BLaER1 treated with 17β-estradiol and CSF1 and Interleukin-3, amounts not matched to agents 10 nM and 100 nM (cell line): ENCODE measurements around the gene CLDN14.

Experiments
- H3K27ac ChIP-seq, 11 experiments: shearing (Covaris generic); formaldehyde crosslinking; 2 replicates each; pipeline ENCODE4 v1.8.1; 2022
- H3K27me3 ChIP-seq, 11 experiments: shearing (Covaris generic); formaldehyde crosslinking; 2 replicates each; pipeline ENCODE4 v1.8.1; 2022
- H3K36me3 ChIP-seq, 11 experiments: shearing (Covaris generic); formaldehyde crosslinking; 2 replicates each; pipeline ENCODE4 v1.8.1; 2022
- H3K4me1 ChIP-seq, 10 experiments: shearing (Covaris generic); formaldehyde crosslinking; 2 replicates each; pipeline ENCODE4 v1.8.1; 2022
- H3K4me2 ChIP-seq, 11 experiments: shearing (Covaris generic); formaldehyde crosslinking; 2 replicates each; pipeline ENCODE4 v1.8.1; 2022
- H3K4me3 ChIP-seq, 10 experiments: shearing (Covaris generic); formaldehyde crosslinking; 2 replicates each; pipeline ENCODE4 v1.8.1; 2022
- H3K9ac ChIP-seq, 11 experiments: shearing (Covaris generic); formaldehyde crosslinking; 2 replicates each; pipeline ENCODE4 v1.8.1; 2022
- H3K9me3 ChIP-seq, 11 experiments: shearing (Covaris generic); formaldehyde crosslinking; replicated peaks in 1 of 11; 2 replicates each; pipeline ENCODE4 v1.8.1; 2022
- H4K20me1 ChIP-seq, 11 experiments: shearing (Covaris generic); formaldehyde crosslinking; 2 replicates each; pipeline ENCODE4 v1.8.1; 2022
- Cebpa-rat ChIP-seq, 11 experiments: shearing (Covaris generic); IDR thresholded peaks; 2 replicates each; pipeline ENCODE4 v1.8.1; 2022

Gene CLDN14

DNA sequence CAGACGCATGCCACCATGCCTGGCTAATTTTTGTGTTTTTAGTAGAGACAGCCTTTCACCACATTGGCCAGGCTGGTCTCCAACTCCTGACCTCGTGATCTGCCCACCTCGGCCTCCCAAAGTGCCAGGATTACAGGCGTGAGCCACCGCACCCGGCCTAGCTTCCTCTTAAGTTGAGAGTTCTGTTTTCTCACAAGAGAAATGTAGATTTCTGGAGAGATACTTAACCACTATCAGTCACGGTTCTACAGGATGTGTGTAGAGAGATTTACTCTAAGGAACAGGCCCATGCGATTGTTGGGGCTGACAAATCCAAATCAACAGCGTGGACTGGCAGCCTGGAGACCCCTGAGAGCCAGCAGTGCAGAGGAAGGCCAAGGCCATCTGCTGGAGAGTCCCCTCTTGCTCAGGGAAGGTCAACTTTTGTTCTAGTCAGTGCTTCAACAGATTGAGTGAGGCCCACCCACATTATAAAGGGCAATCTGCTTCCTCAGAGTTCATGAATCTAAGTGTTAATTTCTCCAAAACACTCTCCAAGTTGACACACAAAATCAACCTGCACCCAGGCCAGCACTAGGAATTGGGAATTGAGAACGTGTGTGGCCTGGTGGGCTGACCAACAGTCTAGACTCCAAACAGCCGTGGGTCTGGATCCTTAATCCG lies 56.0 kb downstream of the CLDN14 start:
- Histone ChIP-seq H3K9me3 (no peaks in the 10 kb centered on the region), H4K20me1 (peaks cover 0 to 3% (median 0%) of the 10 kb centered on the region in 11 experiments; a peak in 3 of 22 replicates), H3K27ac (no peak overlapping the region), H3K4me3 (no peak overlapping the region), H3K4me1 (peaks cover 0 to 6% (median 0%) of the 10 kb centered on the region in 10 experiments; a peak in 7 of 20 replicates), H3K36me3 (peaks cover 0 to 9% (median under 1%) of the 10 kb centered on the region in 11 experiments; a peak in 8 of 22 replicates), H3K4me2 (no peak overlapping the region), H3K9ac (no peak overlapping the region), H3K27me3 (no peaks in the 10 kb centered on the region)
- no peak for TF ChIP-seq Cebpa-rat (IDR thresholded peaks at IDR 0.05)

DNA sequence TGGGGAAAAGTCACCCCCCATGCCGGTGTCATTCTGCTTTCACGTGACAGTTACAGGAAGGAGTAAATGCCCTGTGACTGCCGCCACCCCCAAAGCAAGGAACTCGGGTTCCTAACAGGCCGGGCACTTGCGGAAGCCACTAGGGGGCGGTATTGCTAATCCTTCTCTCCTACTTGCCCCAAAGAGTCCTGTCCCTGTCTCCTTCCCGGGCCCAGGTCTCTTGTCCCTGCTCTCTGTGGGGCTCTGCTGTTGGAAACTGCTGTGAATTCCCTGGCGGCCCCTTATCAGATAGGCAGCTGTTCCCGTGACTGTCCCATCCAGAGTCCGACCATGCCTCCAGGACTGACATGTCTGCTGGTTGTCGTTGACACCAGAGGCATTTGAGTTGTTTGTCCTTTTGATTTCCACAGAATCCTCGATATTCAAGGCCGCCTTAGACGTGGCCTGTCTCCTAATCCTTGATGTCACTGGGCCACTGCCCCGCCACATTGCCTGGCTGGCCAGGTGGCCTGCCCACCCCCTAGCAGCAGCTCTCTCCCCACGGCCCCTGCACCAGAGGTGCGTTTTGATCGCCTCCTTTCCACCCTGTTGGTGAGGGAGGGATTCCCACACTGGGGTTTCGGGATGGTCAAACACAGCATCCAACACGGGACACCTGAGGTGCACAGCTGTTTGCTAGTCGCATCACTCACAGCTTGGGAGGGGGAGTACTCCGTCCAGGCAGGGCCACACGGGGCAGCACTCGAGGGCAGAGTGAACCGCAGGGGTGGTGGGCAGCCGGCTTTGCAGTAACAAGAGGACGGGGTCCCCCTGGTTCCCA lies 57.4 kb downstream of the CLDN14 start:
- Histone ChIP-seq H3K9ac (no peak overlapping the region), H3K9me3 (no peaks in the 10 kb centered on the region), H3K4me1 (no peaks in the 10 kb centered on the region), H3K27me3 (no peaks in the 10 kb centered on the region), H4K20me1 (peaks cover 0 to 3% (median 0%) of the 10 kb centered on the region in 11 experiments; a peak in 3 of 22 replicates), H3K27ac (no peak overlapping the region), H3K4me3 (no peak overlapping the region), H3K4me2 (no peak overlapping the region), H3K36me3 (peaks cover 0 to 22% (median 12%) of the 10 kb centered on the region in 11 experiments; a peak in 14 of 22 replicates)
- no peak for TF ChIP-seq Cebpa-rat (IDR thresholded peaks at IDR 0.05)

DNA sequence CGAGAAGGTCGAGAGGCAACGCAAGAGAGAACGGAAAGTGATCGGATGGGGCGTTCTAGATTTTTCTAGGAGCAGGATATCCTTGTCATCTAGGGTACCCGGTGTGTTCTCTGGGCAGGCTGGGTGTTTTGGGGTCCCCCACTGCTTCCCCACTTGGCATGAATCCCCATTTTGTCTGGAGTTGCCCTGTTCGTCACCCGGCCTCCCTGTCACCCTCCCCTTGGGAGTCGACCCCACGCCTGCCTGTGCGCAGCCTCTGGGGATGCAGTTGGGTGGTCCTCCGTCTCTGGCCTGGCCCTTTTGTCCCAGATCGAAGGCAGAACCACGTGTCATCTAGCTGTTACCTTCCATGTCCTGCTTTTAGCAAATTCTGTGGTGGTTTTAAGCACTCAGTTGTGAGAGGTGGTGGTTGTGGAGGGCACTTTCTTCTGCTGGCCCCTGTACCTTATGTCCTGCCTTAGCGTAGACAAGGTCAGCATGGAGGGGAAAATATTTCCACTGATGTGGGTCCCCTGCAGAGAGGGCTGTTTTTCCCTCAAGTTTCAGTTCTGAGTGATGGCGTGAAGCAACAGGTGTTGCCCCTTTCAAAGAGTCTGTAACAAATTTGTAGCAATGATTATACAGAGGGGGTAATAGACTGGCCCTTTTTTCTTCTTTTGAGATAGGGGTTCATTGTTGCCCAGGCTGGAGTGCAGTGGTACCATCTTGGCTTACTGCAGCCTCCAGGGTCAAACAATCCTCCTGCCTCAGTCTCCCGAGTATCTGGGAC lies 59.2 kb downstream of the CLDN14 start:
- H3K27ac ChIP-seq, result no peak overlapping the region
- no peak for TF ChIP-seq Cebpa-rat (IDR thresholded peaks at IDR 0.05)
- no peaks in the 10 kb centered on the region for H3K27me3 ChIP-seq
- H3K9me3 ChIP-seq, result no peaks in the 10 kb centered on the region
- peaks cover 0 to 3% (median 0%) of the 10 kb centered on the region in 11 experiments; a peak in 4 of 22 replicates for H4K20me1 ChIP-seq
- peaks cover 8 to 38% (median 28%) of the 10 kb centered on the region in 11 experiments for H3K36me3 ChIP-seq
- H3K9ac ChIP-seq, result no peak overlapping the region
- H3K4me3 ChIP-seq, result no peak overlapping the region
- H3K4me1 ChIP-seq, result no peaks in the 10 kb centered on the region
- no peak overlapping the region for H3K4me2 ChIP-seq

DNA sequence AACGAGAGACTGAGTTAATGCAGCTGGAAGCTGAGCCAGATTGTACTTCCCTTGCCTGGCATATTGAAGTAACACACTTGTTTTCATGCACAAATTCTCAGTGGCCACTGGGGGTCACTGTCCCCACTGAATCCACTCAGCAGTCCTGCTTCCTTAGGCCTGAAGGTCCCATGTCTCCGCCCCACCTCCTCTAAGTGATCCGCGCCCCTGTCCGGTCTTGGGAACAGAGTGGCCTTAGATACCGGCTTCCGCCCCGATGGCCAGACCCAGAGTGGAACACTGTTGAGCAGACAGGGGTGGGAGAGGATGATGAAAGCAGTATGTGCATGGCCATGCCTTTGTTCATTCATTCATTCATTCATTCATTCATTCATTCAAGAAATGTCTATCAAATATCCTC lies 59.9 kb downstream of the CLDN14 start:
- H3K27ac ChIP-seq, result no peak overlapping the region
- H3K9me3 ChIP-seq, result no peaks in the 10 kb centered on the region
- peaks cover 12 to 45% (median 36%) of the 10 kb centered on the region in 11 experiments for H3K36me3 ChIP-seq
- H3K4me3 ChIP-seq, result no peak overlapping the region
- no peaks in the 10 kb centered on the region for H3K27me3 ChIP-seq
- TF ChIP-seq Cebpa-rat (IDR thresholded peaks at IDR 0.05), result no peak
- no peaks in the 10 kb centered on the region for H3K4me1 ChIP-seq
- peaks cover 0 to 3% (median 0%) of the 10 kb centered on the region in 11 experiments; a peak in 4 of 22 replicates for H4K20me1 ChIP-seq
- no peak overlapping the region for H3K9ac ChIP-seq
- no peak overlapping the region for H3K4me2 ChIP-seq

DNA sequence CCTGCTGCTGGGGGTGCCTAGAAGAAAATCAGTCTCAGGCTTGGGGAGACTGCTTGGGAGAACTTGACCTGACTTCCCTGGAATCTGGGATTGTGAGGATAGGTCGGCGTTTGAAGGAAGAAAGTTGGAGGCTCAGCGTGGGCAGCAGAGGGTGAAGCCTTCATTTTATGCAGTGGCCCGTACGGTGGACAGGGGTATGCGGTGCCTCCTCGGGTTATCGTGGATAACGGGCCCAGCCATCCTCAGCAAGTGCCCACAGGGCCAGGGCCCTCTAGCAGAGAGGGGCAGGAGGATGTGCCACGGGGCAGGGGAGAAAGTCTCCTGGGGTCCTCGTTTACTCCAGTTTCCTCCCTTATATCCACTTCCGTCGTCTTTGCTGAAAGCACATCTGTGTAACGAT lies 60.7 kb downstream of the CLDN14 start:
- H4K20me1 ChIP-seq, result peaks cover 0 to 3% (median 0%) of the 10 kb centered on the region in 11 experiments; a peak in 3 of 22 replicates

DNA sequence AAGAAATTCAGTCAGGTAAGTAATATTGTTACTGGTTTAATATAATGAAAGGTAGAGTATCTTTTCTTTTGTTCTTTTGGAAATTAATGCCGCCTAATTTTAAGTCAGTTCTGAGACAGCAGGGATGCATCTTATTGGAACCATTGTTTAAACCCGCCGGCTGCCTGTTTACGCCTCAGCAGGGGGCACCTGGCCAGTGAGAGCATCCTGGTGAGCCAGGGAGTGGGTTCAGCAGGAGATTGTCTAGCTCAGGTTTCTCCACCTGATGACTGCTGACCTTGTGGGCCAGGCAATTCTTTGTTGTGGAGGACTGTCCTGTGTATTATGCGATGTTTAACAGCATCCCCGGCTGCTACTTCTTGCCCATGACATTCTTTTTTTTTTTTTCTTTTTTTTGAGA lies 64.5 kb downstream of the CLDN14 start:
- Histone ChIP-seq H3K27me3 (no peaks in the 10 kb centered on the region), H3K27ac (no peak overlapping the region), H3K4me3 (no peak overlapping the region), H4K20me1 (peaks cover 0 to 5% (median 0%) of the 10 kb centered on the region in 11 experiments; a peak in 3 of 22 replicates), H3K9me3 (no peaks in the 10 kb centered on the region), H3K36me3 (peaks cover 27 to 92% (median 81%) of the 10 kb centered on the region in 11 experiments), H3K4me2 (no peak overlapping the region), H3K9ac (no peak overlapping the region), H3K4me1 (no peaks in the 10 kb centered on the region)
- no peak for TF ChIP-seq Cebpa-rat (IDR thresholded peaks at IDR 0.05)

More for the DNA sequence above, 60.7 kb downstream of the CLDN14 start:
- Histone ChIP-seq H3K9me3 (no peaks in the 10 kb centered on the region), H3K27me3 (no peaks in the 10 kb centered on the region), H3K4me1 (no peaks in the 10 kb centered on the region), H3K27ac (no peak overlapping the region), H3K4me2 (no peak overlapping the region), H3K4me3 (no peak overlapping the region), H3K36me3 (peaks cover 12 to 53% (median 43%) of the 10 kb centered on the region in 11 experiments), H3K9ac (no peak overlapping the region)
- TF ChIP-seq Cebpa-rat (IDR thresholded peaks at IDR 0.05), result no peak

DNA sequence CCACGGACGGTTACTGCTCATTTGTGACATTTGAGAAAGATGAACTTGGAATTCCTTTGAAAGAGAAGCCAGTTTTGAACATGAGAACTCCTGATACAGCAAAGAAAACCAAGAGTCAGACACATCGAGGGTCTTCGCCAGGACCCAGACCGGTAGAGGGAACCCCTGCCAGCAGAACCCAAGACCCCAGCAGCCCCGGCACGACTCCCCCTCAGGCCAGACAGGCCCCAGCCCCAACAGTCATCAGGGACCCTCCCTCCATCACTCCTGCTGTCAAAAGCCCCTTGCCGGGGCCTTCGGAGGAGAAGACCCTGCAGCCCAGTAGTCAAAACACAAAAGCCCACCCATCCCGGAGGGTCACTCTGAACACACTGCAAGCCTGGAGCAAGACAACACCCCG lies 67.0 kb downstream of the CLDN14 start:
- H3K36me3 ChIP-seq, result peaks cover 27 to 100% (median 95%) of the 10 kb centered on the region in 11 experiments
- no peaks in the 10 kb centered on the region for H3K4me1 ChIP-seq
- H3K9me3 ChIP-seq, result no peaks in the 10 kb centered on the region
- H3K4me2 ChIP-seq, result no peak overlapping the region
- TF ChIP-seq Cebpa-rat (IDR thresholded peaks at IDR 0.05), result no peak
- H3K27ac ChIP-seq, result no peak overlapping the region
- H3K27me3 ChIP-seq, result no peaks in the 10 kb centered on the region
- H4K20me1 ChIP-seq, result peaks cover 0 to 5% (median 0%) of the 10 kb centered on the region in 11 experiments; a peak in 2 of 22 replicates
- H3K9ac ChIP-seq, result no peak overlapping the region
- H3K4me3 ChIP-seq, result no peak overlapping the region

DNA sequence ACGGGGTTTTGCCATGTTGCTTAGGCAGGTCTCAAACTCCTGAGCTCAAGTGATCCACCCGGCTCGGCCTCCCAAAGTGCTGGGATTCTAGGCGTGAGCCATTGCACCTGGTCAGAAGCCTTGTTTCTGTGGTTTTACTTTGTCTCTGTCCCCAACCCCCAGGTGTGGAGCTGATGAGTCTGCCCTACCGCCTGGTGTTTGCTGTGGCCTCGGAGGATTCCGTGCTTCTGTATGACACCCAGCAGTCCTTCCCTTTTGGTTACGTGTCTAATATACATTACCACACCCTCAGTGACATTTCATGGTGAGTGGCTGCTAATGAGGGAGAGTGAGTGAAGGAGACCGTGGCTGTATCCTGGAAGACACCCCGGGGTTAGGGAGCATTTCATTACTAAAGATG lies 68.6 kb downstream of the CLDN14 start:
- Histone ChIP-seq H3K27ac (no peak overlapping the region), H3K27me3 (no peaks in the 10 kb centered on the region), H4K20me1 (peaks cover 0 to 5% (median 0%) of the 10 kb centered on the region in 11 experiments; a peak in 3 of 22 replicates), H3K36me3 (peaks cover 24 to 100% (median 92%) of the 10 kb centered on the region in 11 experiments), H3K4me2 (no peak overlapping the region), H3K4me3 (no peak overlapping the region), H3K9me3 (no peaks in the 10 kb centered on the region), H3K9ac (no peak overlapping the region), H3K4me1 (no peaks in the 10 kb centered on the region)
- no peak for TF ChIP-seq Cebpa-rat (IDR thresholded peaks at IDR 0.05)
